CD4-positive, alpha-beta T cell treated with Interleukin-21 for 1 hour (primary cell): ENCODE results near the gene ETS2.

Experiments used
- DNase-seq: peaks from one replicate; pipeline ENCODE4 v3.0.0-alpha.2; 2020

The ETS2 gene

DNA sequence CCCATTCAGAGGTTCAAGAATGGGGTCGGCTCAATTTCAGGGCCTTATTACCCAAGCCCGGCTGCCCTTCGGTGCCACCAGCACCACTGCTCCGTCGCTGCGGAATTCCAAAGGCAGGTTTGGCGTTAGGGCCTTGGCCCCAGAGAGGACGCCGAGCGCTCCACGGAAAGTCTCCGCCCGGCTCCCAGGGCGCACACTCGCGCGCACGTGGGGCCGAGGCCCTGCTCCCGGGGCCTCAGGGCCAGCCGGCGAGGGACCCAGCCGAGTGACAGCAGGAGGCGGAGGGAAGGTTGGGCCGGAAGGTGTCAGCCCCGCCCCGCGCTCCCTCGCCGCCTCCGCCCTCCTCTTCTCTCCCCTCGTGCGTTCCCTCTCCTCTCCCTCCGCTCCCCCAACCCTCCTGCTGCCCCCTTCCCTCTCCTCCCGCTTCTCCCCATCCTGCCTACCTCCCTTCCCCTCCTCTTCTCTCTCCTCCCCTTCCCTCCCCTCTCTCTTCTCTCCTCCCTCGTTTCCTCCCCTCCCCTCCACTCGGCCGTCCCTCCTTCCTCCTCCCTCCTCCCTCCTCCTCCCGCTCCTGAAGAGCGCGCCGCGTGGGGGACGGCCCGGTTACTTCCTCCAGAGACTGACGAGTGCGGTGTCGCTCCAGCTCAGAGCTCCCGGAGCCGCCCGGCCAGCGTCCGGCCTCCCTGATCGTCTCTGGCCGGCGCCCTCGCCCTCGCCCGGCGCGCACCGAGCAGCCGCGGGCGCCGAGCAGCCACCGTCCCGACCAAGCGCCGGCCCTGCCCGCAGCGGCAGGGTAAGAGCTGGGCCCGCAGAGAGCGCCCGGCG is at the start of gene ETS2:
TSS of gene ETS2 (plus strand) at position 602 of the 825 bp plus-strand sequence. CDS start 4,106 bp downstream, outside the sequence.
- peak; percentile 76 for DNase-seq

DNA sequence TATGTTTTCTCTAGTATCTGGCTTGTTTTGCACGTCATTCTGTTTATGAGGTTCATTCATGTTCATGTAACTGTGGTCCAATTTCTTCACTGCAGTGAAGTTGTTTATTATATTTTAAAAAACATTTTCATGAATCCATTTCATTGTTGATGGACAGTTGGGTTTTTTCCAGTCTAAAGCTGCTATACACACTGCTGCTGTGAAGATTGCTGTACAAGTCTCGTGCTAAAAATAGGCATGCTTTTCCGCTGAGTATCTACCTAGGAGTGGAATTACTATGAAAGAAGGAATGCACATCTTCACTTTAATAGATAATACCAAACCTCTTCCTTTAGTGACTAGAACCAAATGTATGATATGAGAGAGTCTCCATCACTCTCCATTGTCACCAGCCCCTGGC is 49.0 kb upstream of the ETS2 start:
- DNase-seq, result no peak

DNA sequence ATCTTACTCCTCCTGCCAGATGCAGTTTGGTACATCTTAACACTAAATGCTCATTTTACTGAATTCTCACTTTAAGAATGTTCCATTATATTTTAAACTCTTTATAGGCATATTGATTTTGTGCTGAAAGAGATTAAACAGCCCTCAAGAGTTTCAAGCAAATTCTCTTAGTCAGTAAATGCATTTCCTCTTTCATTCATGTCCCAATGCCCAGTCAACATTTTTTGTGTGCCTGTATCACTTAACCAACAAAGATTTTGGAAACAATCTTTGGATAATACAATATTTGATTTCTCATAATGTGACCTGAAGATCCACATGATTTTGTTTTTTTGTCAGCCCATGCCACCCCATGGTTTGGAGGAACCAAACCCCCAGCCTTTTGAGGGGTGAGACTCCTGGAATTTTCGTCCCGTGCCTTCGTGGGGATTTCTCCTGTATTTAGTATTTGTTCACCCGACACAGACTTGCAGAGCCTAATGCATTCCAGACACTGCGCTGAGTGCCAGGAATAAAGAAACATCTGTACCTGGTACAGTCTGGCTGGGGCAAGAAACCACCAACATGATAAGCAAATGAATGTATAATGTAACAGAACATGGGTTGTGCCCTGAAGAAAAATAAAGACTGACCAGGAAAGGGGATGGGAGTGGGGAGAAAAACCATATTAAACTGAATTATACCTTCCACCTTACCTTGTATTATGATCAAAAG is 47.1 kb upstream of the ETS2 start:
- no peak for DNase-seq

DNA sequence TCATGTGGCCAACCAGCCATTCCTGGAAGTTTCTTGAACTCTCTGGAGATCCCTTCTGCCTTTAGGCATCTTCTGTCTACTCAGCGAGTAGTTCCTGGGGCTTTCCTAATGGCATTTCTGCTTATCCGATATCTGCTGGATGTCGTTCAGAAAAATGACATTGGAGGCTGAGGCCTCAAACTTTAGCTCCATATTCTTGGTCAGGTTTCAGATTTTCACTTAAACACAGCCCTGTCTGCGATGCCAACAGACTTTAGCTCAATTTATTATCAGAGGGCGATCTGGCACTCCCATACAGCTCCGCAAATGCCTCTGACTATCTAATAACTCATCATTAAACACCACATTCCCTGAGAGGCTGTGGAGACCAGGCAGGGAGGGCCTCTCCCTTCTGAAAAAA is 46.3 kb upstream of the ETS2 start:
- DNase-seq, result no peak

DNA sequence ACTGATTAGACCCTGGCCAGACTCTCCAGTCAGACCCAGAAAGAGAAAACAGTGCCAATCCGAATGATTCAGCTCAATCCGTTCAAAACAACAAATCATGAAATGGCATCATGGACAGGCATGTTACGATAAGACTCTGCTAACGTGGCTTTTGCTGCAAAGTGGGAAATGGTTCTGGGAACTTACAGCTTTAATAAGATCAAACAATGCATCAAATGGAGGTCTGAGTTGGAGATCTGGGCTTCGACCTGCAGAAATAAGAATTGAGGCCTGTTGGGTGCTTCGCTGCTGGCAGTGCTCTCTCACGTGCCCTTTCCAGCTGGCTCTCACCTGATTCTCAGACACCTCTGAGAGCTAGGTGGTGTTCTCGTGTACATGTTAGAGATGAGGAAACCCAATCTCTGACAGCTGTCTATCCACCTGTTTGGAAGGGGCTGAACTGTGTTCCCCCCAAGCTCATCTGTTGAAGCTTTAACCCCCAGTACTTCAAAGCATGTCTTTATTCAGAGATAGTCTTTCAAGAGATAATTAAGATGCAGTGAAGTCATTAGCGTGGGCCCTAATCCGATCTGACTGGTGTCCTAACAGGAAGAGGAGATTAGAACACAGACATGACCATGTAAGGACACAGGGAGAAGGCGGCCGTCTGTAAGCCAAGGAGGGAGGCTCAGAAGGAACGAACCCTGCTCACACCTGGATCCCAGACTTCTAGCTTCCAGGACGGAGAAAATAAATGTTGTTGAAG is 45.5 kb upstream of the ETS2 start:
- no peak for DNase-seq

DNA sequence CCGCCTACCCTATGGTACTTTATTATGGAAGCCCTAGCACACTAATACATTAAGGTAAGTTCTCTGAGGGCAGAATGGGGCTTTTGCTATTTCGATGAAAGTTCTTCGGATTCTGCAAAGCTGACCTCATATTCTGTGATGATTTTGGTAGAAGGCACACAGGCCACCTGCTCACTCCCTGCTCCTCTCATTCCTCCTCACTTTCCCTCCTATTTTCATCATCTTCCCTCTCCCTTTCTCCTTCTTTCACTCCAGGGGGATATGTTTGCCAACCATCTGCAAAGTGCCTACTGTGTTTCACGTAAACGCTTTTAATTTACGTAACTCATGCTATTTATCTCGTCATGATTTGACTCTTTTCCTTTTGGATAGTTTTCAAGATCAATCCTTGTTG is 45.0 kb upstream of the ETS2 start:
- DNase-seq, result no peak

DNA sequence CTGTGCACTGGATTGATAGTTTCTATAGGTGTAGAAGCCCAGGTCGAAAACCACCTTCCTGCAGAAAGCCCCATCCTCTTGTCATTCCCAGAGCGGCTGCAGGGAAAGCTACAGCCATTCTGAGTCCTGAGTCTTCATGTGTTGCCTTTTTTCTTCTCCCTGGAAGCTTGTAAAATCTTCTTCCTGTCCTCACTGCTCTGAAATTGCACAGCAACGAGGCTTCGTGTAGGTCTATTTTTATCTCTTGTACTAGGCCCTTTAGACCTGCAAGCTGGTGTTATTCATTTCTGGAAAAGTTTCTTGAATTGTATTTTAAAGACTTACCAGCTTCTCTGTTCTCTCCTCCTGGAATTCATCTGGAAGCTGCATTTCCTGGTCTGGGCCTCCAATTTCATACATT is 44.2 kb upstream of the ETS2 start:
- no peak for DNase-seq

DNA sequence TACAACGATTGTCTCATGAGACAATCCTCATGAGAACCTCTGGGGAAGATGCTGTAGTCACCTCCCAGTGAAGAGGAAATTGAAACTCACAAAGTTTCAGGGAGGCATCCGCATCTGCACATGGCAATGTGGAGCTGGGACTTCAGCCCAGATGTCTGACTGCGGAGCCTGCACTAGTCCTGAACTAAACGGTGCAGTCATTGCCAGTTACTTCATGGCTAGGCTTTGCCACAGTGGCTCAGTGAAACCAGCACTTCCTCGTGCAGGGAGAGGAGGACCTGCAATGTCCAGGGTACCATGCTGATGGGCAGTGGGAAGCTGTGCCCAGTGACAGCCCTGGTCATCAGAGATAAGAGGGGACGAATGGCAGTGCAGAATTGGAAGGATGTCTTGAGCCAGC is 40.7 kb upstream of the ETS2 start:
- DNase-seq, result no peak

DNA sequence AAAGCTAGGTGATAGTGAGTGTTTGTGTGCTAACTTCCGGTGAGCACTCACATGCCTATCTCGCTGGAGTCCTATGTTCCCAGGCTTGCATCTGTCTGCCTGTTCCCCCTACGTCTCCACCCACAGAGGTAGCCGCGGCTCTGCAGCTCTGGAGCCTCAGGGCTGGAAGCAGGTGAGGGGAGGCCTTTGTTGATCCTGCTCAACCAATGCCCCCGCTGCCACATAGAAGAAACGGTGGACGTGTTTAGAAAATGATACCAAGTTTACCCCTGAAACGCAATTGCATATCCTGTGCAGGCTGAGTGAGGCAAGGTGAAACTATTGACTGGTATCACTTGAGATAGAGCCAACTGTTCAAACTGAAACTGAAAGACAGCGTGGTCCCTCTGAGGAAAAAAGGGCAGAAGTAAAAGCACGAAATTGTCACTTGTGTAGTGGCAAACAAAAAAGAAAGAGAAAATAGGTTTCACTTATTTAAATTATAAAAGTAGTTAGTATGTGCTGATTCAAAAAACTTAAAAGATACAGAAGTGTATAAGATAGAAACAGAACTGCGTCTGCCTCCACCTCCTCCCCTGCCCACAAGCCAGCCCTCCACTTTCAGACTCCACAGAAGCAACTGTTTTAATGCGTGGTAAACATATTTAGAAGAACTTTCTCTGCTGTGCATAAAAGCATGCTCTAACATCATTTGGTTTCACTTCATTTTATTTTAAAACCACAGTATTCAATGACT is 38.6 kb upstream of the ETS2 start:
- peak; percentile 75 for DNase-seq

DNA sequence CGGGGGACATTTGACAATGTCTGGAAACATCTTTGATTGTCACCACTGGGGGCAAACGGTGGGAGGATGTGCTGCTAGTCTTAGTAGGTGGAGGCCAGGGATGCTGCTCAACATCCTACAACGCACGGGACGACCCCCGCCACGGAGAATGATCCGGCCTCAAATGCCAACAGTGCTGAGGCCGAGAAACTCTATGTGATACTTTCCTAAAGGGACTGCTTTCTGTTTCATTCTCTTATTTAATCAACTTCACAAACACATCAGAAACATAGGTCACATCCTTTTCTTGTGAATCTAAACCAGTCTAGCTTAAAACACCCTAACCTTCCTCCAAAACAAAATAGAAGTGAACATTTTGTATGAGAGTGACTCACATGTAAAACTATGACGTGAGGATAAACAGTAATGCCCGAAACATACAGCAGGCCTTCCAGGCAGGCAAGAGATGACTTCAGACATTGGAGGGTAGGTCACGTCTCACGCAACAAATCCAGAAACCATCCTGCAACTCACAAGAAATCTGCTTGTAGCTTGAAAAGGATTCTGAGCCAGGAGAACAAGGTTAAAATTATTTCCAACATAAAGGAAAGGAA is 37.2 kb upstream of the ETS2 start:
- peak; percentile 42 for DNase-seq

DNA sequence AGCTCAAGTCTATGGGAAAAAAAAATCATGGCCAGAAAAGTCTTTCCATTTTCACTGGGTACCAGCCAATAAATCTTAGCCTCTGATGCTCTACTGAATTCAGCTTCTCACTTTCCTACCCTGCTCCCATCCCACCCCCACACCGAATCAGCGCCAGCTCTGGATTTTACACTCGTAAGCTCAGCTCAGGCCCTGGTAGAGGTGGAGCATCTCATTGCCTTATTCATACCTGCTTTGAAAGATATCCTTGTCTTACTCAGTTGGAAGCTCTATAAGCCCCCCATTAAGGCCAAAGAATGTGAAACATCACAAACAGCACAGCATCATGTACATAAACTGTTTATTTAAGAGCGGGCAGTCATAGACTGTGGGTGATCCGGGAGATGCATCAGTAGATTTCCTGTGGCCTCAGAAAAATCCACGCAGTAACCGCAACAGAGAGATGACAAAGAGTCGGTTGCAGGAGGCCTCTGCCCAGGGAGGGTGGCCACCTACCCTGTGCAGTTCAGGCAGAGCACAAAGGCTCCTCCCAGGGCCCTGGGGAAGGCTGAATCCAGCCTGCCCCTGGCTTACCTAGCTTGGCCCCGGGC is 36.4 kb upstream of the ETS2 start:
- DNase-seq, result no peak

DNA sequence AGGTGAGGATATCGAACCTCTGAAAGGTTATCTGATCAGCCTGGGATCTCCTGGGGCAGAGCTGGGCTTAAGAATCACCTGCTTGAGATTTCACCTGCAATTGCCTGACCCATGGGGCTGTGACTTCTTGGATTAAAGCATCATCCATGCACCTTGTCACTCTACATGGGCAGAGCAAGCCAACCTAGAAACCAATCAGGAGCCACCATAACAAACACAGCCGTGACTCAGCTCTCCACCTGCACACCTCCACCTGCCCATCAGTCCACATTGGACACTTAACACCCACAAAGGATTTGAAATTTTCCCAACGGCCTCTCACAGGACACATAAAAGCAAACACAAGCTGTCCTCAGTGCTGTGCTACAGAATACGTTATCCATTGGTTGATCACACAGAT is 35.1 kb upstream of the ETS2 start:
- no peak for DNase-seq

DNA sequence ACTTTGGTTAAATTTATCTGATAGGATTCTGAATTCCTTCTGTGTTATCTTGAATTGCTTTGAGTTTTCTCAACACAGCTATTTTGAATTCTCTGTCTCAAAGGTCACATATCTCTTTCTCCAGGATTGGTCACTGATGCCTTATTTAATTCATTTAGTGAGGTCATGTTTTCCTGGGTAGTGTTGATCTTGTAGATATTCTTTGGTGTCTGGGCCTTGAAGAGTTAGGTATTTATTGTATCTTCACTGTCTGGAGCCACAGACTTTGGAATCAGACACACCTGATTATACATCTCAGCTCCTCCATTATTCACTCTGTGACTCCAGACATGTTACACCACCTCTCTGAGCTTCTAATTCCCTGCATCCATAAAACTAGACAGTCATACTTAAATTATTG is 34.2 kb upstream of the ETS2 start:
- no peak for DNase-seq

DNA sequence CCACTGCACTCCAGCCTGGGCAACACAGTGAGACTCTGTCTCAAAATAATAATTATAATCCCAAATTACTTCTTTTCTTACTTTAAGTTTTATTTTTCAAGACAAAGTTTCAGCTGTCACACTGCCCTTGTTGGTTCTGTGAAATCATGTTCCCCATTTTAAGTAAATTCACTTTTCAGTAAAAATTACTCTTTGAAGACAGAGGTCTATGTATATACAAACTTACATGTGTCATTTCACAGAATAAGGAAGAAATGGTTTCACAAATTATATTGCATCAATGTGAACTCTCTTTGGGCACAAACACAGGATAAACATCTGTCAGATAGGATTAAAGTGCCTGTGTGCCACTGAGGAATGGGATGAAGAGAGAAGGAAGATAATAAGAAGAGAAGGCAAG is 33.1 kb upstream of the ETS2 start:
- DNase-seq, result no peak

DNA sequence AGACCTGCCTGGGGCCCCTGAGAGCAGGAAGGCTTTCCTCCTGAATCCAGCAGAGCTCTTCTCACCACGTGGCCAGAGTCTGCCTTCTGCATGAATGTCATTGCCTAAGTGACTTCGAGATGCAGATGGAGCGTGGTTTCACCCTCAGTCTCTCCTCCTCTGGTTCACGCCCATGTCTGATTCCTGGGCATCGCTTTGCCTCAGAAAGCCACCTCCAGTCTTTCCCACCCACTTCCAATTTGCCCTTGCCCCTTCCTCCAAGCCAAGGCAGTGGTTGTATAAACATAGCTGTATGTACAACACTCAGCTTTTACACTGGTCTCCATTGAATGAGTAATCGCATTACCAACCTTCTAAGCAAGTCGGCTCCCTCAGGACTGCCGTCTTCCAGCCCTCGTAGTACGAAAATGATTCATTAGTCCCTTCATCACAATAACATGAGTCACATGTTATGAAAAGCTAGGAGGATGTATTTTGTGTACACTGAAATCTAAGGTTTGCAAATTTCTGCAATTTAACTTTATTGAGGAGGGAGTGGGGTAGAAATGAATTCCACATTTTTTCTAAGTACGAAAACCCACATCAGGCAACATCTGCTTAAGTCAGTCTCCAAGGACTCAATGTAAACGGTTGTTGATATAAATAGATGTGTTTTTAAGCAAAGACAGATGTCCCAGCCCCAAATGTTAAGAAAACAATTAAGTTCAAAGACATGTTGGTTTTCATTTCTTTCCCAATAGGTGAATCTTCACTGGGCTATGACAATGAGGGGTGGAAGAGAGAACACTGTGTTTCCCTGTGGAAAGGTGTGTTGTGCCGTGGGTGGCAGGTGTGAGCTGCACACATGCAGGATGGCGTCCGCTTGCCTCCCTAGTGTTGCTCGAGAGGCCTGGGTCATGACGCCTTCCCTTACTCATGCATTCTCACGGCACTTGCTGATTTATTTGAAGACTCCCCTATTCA is 32.3 kb upstream of the ETS2 start:
- no peak for DNase-seq

DNA sequence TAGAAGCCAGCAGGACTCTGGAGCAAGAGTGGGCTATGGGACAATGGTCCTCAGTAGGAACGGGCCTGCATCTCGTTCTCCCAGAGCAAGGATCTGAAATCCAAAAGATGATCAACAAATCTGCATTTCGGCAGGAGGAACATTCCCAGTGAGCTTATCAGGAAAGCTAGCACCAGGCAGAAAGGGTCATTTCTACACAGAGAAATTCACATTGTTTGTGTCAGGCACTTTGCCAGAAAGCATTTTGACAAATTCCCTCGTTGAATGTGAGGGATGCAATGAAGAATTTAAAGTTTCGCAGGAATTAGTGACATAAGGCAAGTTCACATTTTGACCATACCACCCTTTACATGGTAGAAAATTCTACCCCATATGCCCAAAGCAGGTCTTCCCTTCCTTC is 31.6 kb upstream of the ETS2 start:
- no peak for DNase-seq

DNA sequence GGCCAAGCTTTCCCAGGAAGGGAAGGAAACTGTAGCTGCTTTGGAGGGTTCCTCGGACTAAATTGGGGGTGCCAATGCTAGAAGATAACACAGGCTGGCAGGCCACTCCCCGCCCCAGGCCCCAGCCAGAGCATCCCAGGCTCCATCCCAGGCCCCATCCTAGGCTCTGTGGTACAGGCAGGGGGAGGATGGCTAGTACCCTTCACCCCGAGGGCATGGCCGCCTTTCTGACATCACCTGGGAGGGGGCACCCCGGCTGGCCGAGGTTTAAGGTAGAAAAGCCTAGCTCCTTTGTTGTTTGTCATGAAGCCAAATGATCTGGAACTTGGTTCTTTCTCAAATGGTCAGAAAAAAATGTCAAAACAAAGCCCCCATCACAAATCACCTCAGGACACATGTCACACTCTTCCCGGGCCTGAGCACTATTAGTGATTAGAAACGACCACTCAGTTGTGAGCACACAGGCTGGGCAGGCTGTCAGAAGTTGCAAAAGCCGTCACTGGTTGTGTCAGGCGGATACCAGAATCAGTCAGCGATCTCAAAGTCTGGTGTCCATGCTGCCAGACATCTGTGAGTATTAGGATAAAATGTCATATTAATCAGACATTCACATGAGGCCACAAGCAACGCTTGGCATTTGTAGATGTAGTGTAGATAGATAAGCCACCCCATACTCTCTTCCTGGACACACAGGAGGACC is 31.0 kb upstream of the ETS2 start:
- no peak for DNase-seq

DNA sequence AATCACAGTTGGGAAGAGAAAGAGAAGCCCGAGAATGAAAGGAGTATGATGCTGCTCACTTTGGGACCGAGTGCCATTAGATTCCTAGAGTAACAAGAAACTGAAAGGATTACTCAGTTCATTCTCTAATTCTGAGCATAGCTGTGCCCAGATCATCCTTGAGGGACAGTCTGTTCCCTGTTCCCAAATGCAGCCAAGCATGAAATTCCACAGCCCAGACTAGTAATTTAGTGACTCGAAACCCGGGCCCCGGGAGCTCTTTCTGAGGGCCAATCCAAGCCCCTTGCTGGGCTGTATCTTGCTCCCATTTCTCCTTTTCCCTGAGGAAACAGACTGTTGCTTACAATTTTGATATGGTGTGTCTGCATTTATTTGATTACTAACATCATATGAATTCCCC is 30.0 kb upstream of the ETS2 start:
- no peak for DNase-seq

DNA sequence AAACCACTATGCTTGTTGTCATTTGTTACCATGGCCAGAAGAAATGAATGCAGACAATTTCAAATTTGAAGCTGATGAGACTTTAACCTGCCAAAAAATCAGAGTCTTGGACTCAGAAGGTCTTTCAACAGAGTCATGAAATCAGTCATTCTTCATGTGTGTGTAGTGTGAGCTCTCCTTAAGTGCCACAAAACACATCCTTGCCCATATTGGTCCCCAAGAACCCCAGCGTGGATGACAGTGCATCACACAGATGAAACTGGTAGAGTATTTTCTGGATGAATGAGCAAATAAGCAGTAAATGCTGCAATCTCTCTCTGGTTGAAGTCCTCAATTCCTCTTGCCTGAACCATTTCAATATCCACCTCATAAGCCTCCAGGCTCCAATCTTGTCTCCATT is 28.7 kb upstream of the ETS2 start:
- DNase-seq, result no peak

DNA sequence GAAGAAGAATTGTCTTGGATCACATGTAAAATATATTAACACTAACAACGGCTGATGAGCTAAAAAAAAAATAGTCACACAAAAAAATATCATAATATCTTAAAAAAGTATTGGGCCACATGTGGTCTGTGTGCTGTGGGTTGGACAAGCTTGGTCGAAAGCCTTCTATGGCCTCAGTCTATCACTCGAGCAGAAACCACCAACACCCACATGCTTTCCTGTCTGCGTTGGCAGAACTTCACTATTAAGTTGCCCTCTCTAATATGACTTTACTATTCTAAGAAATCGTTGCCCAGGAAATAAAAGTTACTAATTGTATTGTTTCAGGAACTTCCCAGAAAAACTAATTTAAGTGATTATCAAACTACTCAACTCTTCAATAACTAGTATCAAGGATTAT is 28.2 kb upstream of the ETS2 start:
- DNase-seq, result peak; percentile 26
